HCT116 (cell line): ENCODE results near the gene SLC25A18. TPM values are rescaled to one million over a fixed set of nuclear protein-coding genes. Genes with fewer than 3 reads are reported as not detected.
A peak's percentile ranks its signal among the peaks of the same experiment; 100 is the strongest.

Source experiments
- ATAC-seq: fragments of 200-7000 bp; cut with Tn5 transposase; 2 replicates; pipeline ENCODE4 v1.9.1; 2020; ENCODE audit warnings: mild to moderate bottlenecking, moderate library complexity
- BruUV-seq: library from RNA; stranded (reverse); fragments of 400-500 nt; replicated peaks from 2 replicates; lab custom pipeline; 2021; lab: Mats Ljungman, UMichigan
- CTCF ChIA-PET: fragments of 300-600 bp; sonication (Branson Sonifier 250); formaldehyde crosslinking; loops from one replicate; lab custom pipeline; 2021; ENCODE audit warnings: antibody characterized with exemption; lab: Charles Lee
- POLR2A ChIA-PET: fragments of 300-600, 350-600 bp; sonication (Branson Sonifier 250); formaldehyde crosslinking; loops from one replicate; lab custom pipeline; 2021; ENCODE audit warnings: antibody characterized with exemption; lab: Charles Lee
- RAD21 ChIA-PET, 2 experiments: fragments of 300-600 bp; sonication (Branson Sonifier 250); formaldehyde crosslinking; loops; one replicate each; lab custom pipeline; 2023; ENCODE audit warnings: low total read pairs in 2 of 2; ENCODE audit not compliant: uncharacterized antibody in 2 of 2, unreplicated experiment in 2 of 2, low non-redundant PET in 1 of 2; lab: Charles Lee
- DNase-seq: peaks from one replicate; pipeline ENCODE4 v3.0.0-alpha.2; 2010; ENCODE audit warnings: low read depth, low spot score
- H2AFZ ChIP-seq: fragments of 200-600 bp; shearing (Covaris generic), sonication (generic); 2 replicates; pipeline ENCODE4 v1.6.1; 2017; ENCODE audit warnings: low read depth, mixed run types, mixed read lengths, antibody characterized with exemption, low read length; ENCODE audit not compliant: poor library complexity, severe bottlenecking
- H3K27ac ChIP-seq: 2 replicates; pipeline ENCODE4 v1.5.1; 2012; ENCODE audit warnings: low read depth, low read length
- H3K27me3 ChIP-seq: fragments of 200-600 bp; sonication (generic); 2 replicates; pipeline ENCODE4 v1.6.1; 2016; ENCODE audit warnings: mixed run types, low read length, mixed read lengths; ENCODE audit not compliant: insufficient read depth
- H3K36me3 ChIP-seq, 2 experiments: fragments of 200-500 bp in 1 of 2; fragments of 200-600 bp in 1 of 2; sonication (Bioruptor generic) in 1 of 2; sonication (generic) in 1 of 2; 2 replicates each; pipeline versions ENCODE4 v1.5.1 to v1.6.1; 2014 to 2016; ENCODE audit warnings: low read length in 2 of 2, inconsistent platforms in 1 of 2, mixed read lengths in 1 of 2, mixed run types in 1 of 2; ENCODE audit not compliant: insufficient read depth in 2 of 2, control insufficient read depth in 1 of 2
- H3K4me1 ChIP-seq, 2 experiments: fragments of 200-600 bp in 1 of 2; sonication (generic) in 1 of 2; 2 replicates each; pipeline versions ENCODE4 v1.5.1 to v1.6.1; 2012 to 2017; ENCODE audit warnings: low read length in 2 of 2, inconsistent platforms in 1 of 2, mild to moderate bottlenecking in 1 of 2, mixed read lengths in 1 of 2, mixed run types in 1 of 2, moderate library complexity in 1 of 2; ENCODE audit not compliant: insufficient read depth in 2 of 2, control insufficient read depth in 1 of 2
- H3K4me2 ChIP-seq: fragments of 200-600 bp; sonication (generic); 2 replicates; pipeline ENCODE4 v1.6.1; 2017; ENCODE audit warnings: mixed run types, low read length, mixed read lengths
- H3K4me3 ChIP-seq, 2 experiments: fragments of 200-600 bp in 1 of 2; sonication (generic) in 1 of 2; replicated peaks in 1 of 2; 2 replicates each; pipeline ENCODE4 v1.5.1; 2011 to 2016; ENCODE audit warnings: low read length in 2 of 2, control low read depth in 1 of 2, low read depth in 1 of 2, mild to moderate bottlenecking in 1 of 2, mixed read lengths in 1 of 2, mixed run types in 1 of 2
- H3K79me2 ChIP-seq: fragments of 200-600 bp; sonication (generic); 2 replicates; pipeline ENCODE4 v1.6.1; 2017; ENCODE audit warnings: mild to moderate bottlenecking, mixed run types, low read length, moderate library complexity, mixed read lengths; ENCODE audit not compliant: insufficient read depth
- H3K9ac ChIP-seq: fragments of 200-600 bp; sonication (generic); 2 replicates; pipeline ENCODE4 v1.6.1; 2016; ENCODE audit warnings: low read length, mixed read lengths
- H3K9me2 ChIP-seq: fragments of 200-600 bp; sonication (generic), shearing (Covaris generic); 2 replicates; pipeline ENCODE4 v1.6.1; 2017; ENCODE audit warnings: mixed run types, mild to moderate bottlenecking, moderate library complexity; ENCODE audit not compliant: insufficient read depth
- H3K9me3 ChIP-seq, 2 experiments: fragments of 200-500 bp in 1 of 2; fragments of 200-600 bp in 1 of 2; sonication (Bioruptor generic) in 1 of 2; sonication (generic) in 1 of 2; 2 replicates each; pipeline ENCODE4 v1.6.1; 2014 to 2017; ENCODE audit warnings: low read length in 2 of 2, mixed read lengths in 2 of 2, inconsistent platforms in 1 of 2, low read depth in 1 of 2, mild to moderate bottlenecking in 1 of 2, mixed run types in 1 of 2, moderate library complexity in 1 of 2; ENCODE audit not compliant: control insufficient read depth in 1 of 2, insufficient read depth in 1 of 2
- H4K20me1 ChIP-seq: fragments of 200-600 bp; sonication (generic), shearing (Covaris generic); 2 replicates; pipeline ENCODE4 v1.6.1; 2017; ENCODE audit warnings: mixed run types, mild to moderate bottlenecking, moderate library complexity; ENCODE audit not compliant: insufficient read depth
- ATF3 ChIP-seq: IDR thresholded peaks from 2 replicates; pipeline ENCODE4 v1.6.1; 2012
- CBX3 ChIP-seq: IDR thresholded peaks from 2 replicates; pipeline ENCODE4 v1.6.1; 2012; ENCODE audit warnings: low read depth
- CTCF ChIP-seq, 3 experiments: fragments of 200-600 bp in 1 of 3; sonication (generic) in 1 of 3; IDR thresholded peaks in 2 of 3; conservative IDR thresholded peaks in 1 of 3; 2 replicates each; pipeline ENCODE4 v1.5.1; 2012 to 2017; ENCODE audit warnings: low read depth in 2 of 3, low read length in 2 of 3, antibody characterized with exemption in 1 of 3, borderline replicate concordance in 1 of 3, control low read depth in 1 of 3, mild to moderate bottlenecking in 1 of 3, mixed read lengths in 1 of 3, mixed run types in 1 of 3, moderate library complexity in 1 of 3; ENCODE audit not compliant: insufficient read depth in 1 of 3
- EGR1 ChIP-seq: IDR thresholded peaks from 2 replicates; pipeline ENCODE4 v1.6.1; 2012; ENCODE audit warnings: low read depth
- EZH2 ChIP-seq: fragments of 200-600 bp; sonication (generic); IDR thresholded peaks from 2 replicates; pipeline ENCODE4 v1.6.1; 2017; ENCODE audit warnings: antibody characterized with exemption, mixed run types
- FOSL1 ChIP-seq: IDR thresholded peaks from 2 replicates; pipeline ENCODE4 v1.6.1; 2012; ENCODE audit warnings: low read depth
- JUND ChIP-seq: IDR thresholded peaks from 2 replicates; pipeline ENCODE4 v1.6.1; 2012
- MAX ChIP-seq: IDR thresholded peaks from 2 replicates; pipeline ENCODE4 v1.6.1; 2012
- POLR2A ChIP-seq: IDR thresholded peaks from 2 replicates; pipeline ENCODE4 v1.7.0; 2011; ENCODE audit warnings: borderline replicate concordance; ENCODE audit not compliant: insufficient read depth, insufficient read length; ENCODE audit errors: extremely low read depth
- REST ChIP-seq: IDR thresholded peaks from 2 replicates; pipeline ENCODE4 v1.6.1; 2012; ENCODE audit warnings: low read depth
- SIN3A ChIP-seq: IDR thresholded peaks from 2 replicates; pipeline ENCODE4 v1.6.1; 2012; ENCODE audit warnings: low read depth
- SP1 ChIP-seq: IDR thresholded peaks from 2 replicates; pipeline ENCODE4 v1.6.1; 2012; ENCODE audit warnings: low read depth
- SRF ChIP-seq: IDR thresholded peaks from 2 replicates; pipeline ENCODE4 v1.6.1; 2012; ENCODE audit warnings: low read depth
- TCF7L2 ChIP-seq: IDR thresholded peaks from 2 replicates; pipeline ENCODE4 v1.7.0; 2011; ENCODE audit warnings: borderline replicate concordance, inconsistent platforms; ENCODE audit not compliant: insufficient read depth, insufficient read length; ENCODE audit errors: extremely low read depth
- YY1 ChIP-seq: IDR thresholded peaks from 2 replicates; pipeline ENCODE4 v1.6.1; 2011; ENCODE audit warnings: low read length, low read depth, moderate library complexity, mild to moderate bottlenecking; ENCODE audit not compliant: insufficient replicate concordance; ENCODE audit errors: extremely low read depth
- ZFX ChIP-seq: fragments of 450-650 bp; IDR thresholded peaks from 2 replicates; pipeline ENCODE4 v1.6.1; 2017
- ZNF274 ChIP-seq: fragments of 200-500 bp; sonication (Bioruptor generic); IDR thresholded peaks from 2 replicates; pipeline ENCODE4 v1.6.1; 2014; ENCODE audit warnings: mild to moderate bottlenecking, low read depth, low read length, inconsistent platforms
- intact Hi-C: fragments of 100-400 bp; cut with micrococcal nuclease; formaldehyde crosslinking; loops from 2 replicates; pipeline ENCODE4 v1.10.0; 2022
- total RNA-seq: library from RNA; stranded (reverse); gene quantifications from one replicate; pipeline ENCODE4 v1.2.1, GENCODE V29; 2021; ENCODE audit not compliant: unreplicated experiment
- TF ChIP-seq, protein P1 (sequence below): IDR thresholded peaks from 2 replicates; pipeline ENCODE4 v1.6.1; 2011; ENCODE audit warnings: mild to moderate bottlenecking, low read length, moderate library complexity; ENCODE audit not compliant: insufficient replicate concordance; ENCODE audit errors: extremely low read depth

Gene SLC25A18
- total RNA-seq, 1 experiment from 2014 or later: not detected

GRCh38 chr22:17639247-17639741 lies 76.0 kb downstream of the SLC25A18 start:
- Histone ChIP-seq H3K4me2 (peak overlapping the region; percentile 97), H3K27me3 (no peaks in the 10 kb centered on the region), H4K20me1 (no peaks in the 10 kb centered on the region), H3K79me2 (peaks cover 41% of the 10 kb centered on the region), H3K9ac (peak overlapping the region; percentile 95), H3K9me2 (no peaks in the 10 kb centered on the region), H2AFZ (no peak overlapping the region), H3K4me3 (peak overlapping the region; percentile 83 to 87), H3K36me3 (no peaks in the 10 kb centered on the region), H3K4me1 (peaks cover 14 to 24% of the 10 kb centered on the region in 2 experiments)
- no TSS peak for BruUV-seq
- ChIA-PET CTCF (interaction anchor here (1.0 kb wide), 1 partner anchor 468 kb away, joined by 3 read pairs; no protein-coding TSS in a partner anchor), POLR2A (interaction anchor here (0.6 to 0.7 kb wide), 2 partner anchors 12 to 336 kb away, joined by 3 to 5 read pairs; no protein-coding TSS in a partner anchor), RAD21 (no interaction called here)
- intact Hi-C loops: no loop called here
- TF ChIP-seq ATF3 (no peak), SIN3A (no peak), JUND (no peak), TCF7L2 (no peak), YY1 (no peak), SRF (no peak), MAX (no peak), POLR2A (no peak), FOSL1 (no peak), ZNF274 (no peak), SP1 (no peak), REST (no peak), EGR1 (no peak), CTCF (IDR thresholded peaks at IDR 0.05 in 2 of 3, conservative IDR thresholded peaks at IDR 0.05 in 1 of 3; ENCODE audit: borderline replicate concordance in 1 of 3, insufficient read depth in 1 of 3, low read depth in 2 of 3, low read length in 2 of 3) (no peak), EZH2 (no peak), CBX3 (no peak), ZFX (no peak)
- TF ChIP-seq, protein P1, sequence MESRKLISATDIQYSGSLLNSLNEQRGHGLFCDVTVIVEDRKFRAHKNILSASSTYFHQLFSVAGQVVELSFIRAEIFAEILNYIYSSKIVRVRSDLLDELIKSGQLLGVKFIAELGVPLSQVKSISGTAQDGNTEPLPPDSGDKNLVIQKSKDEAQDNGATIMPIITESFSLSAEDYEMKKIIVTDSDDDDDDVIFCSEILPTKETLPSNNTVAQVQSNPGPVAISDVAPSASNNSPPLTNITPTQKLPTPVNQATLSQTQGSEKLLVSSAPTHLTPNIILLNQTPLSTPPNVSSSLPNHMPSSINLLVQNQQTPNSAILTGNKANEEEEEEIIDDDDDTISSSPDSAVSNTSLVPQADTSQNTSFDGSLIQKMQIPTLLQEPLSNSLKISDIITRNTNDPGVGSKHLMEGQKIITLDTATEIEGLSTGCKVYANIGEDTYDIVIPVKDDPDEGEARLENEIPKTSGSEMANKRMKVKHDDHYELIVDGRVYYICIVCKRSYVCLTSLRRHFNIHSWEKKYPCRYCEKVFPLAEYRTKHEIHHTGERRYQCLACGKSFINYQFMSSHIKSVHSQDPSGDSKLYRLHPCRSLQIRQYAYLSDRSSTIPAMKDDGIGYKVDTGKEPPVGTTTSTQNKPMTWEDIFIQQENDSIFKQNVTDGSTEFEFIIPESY: no peak
- TF ChIP-seq, all 23 proteins: peak for 0
- Histone ChIP-seq H3K9me3 (no peaks in the 10 kb centered on the region), H3K27ac (peak overlapping the region; percentile 92)
- no peak for DNase-seq
- ATAC-seq: 0 out of 2 replicates have a peak, but pooled peaks have one; percentile 13
